DMS153 treated with DMSO at 0.1 percent for 48 hours (cell line): Measurements from ENCODE around the gene TARBP1.

Experiments
- DNase-seq: peaks from one replicate; lab custom pipeline; 2025; ENCODE audit not compliant: unreplicated experiment; lab: John Stamatoyannopoulos, UW

TARBP1 gene

GRCh38 chr1:234355782-234356510 is 123.0 kb downstream of the TARBP1 start:
- no peak for DNase-seq

GRCh38 chr1:234348964-234349363 is 130.0 kb downstream of the TARBP1 start:
- DNase-seq, result no peak

GRCh38 chr1:234345237-234345636 is 133.7 kb downstream of the TARBP1 start:
- no peak for DNase-seq

GRCh38 chr1:234342774-234343173 is 136.2 kb downstream of the TARBP1 start:
- DNase-seq, result no peak
